ENCODE measurements around the gene PTCH2.

Gene PTCH2

DNA sequence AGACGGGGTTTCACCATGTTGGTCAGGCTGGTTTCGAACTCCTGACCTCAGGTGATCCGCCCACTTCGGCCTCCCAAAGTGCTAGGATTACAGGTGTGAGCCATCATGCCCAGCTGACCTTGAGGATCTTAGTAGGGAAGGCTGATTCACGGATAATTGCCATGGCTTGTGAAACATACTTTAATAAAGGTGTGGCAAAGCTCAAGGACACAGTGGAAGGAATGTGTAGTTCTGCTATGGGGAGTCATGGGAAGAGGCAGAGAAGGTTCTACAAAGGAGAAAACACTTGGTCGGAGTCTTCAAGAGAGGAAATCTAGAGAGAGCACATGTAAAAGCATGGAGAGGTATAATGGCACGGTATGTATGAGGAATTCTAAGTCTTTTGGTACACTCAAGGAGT is 12.7 kb upstream of the PTCH2 start:
- POLR2A ChIA-PET = no interaction called here
- no peak for TF ChIP-seq CTCF (IDR thresholded peaks at IDR 0.05; ENCODE audit: control extremely low read depth, extremely low read depth, low read depth, missing control alignments)
- CTCF ChIA-PET = no interaction called here
- no peak for DNase-seq (ENCODE audit: extremely low spot score)

GRCh38 chr1:44854970-44855369 is 11.9 kb upstream of the PTCH2 start:
- TF ChIP-seq CTCF (IDR thresholded peaks at IDR 0.05; ENCODE audit: control extremely low read depth, extremely low read depth, low read depth, missing control alignments) = no peak
- ChIA-PET POLR2A (no interaction called here), CTCF (no interaction called here)
- DNase-seq (ENCODE audit: extremely low spot score) = no peak

DNA sequence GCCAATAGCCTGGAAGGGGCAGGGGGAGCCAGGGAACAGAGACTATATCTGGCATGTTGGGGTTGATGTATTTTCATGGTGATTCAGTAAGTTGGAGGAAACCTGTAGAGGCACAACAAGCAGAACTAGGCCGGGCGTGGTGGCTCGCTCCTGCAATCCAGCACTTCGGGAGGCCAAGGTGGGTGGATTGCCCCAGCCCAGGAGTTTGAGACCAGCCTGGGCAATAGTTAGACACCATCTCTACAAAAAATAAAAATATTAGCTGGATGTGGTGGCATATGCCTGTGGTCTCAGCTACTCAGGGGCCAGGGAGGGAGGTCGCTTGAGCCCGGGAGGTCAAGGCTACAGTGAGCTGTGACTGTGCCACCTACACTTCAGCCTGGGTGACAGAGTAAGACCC is 10.1 kb upstream of the PTCH2 start:
- no peak for TF ChIP-seq CTCF (IDR thresholded peaks at IDR 0.05; ENCODE audit: control extremely low read depth, extremely low read depth, low read depth, missing control alignments)
- DNase-seq (ENCODE audit: extremely low spot score) = no peak
- ChIA-PET POLR2A (no interaction called here), CTCF (interaction anchor here (1.2 to 1.8 kb wide), 5 partner anchors 9 to 423 kb away, joined by 3 to 5 read pairs (median 3); no protein-coding TSS in a partner anchor)

DNA sequence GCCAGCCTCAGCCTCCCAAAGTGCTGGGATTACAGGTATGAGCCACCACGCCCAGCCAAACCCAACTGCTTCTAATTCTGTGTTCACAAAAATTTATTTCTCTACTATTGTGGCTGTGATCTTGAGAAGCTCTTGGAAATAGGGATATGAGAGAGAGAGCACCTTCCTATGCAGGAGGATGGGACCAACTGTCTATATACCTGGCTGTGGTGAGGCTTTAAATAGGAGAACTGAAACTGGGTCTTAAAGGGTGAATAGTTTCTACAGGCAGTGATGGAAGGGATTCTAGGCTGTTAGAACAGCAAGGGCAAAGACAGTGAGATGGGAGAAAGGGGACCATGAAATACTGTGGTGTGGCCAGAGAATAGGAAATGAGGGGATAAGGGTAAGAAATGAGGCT is 8.3 kb upstream of the PTCH2 start:
- ChIA-PET CTCF (interaction anchor here (1.2 to 1.5 kb wide), 2 partner anchors 10 to 15 kb away, joined by 3 to 4 read pairs; no protein-coding TSS in a partner anchor), POLR2A (no interaction called here)
- no peak for DNase-seq (ENCODE audit: extremely low spot score)
- TF ChIP-seq CTCF (IDR thresholded peaks at IDR 0.05; ENCODE audit: control extremely low read depth, extremely low read depth, low read depth, missing control alignments) = no peak

- POLR2A ChIA-PET = interaction anchor here (1.3 kb wide), 1 partner anchor 30 kb away, joined by 6 read pairs; no protein-coding TSS in a partner anchor
- TF ChIP-seq CTCF (IDR thresholded peaks at IDR 0.05; ENCODE audit: control extremely low read depth, extremely low read depth, low read depth, missing control alignments) = no peak
- DNase-seq (ENCODE audit: extremely low spot score) = no peak
- CTCF ChIA-PET = interaction anchor here (1.2 kb wide), 1 partner anchor 12 kb away, joined by 5 read pairs; no protein-coding TSS in a partner anchor
These were observed 6.6 kb upstream of the PTCH2 start for GRCh38 chr1:44849575-44850132.

DNA sequence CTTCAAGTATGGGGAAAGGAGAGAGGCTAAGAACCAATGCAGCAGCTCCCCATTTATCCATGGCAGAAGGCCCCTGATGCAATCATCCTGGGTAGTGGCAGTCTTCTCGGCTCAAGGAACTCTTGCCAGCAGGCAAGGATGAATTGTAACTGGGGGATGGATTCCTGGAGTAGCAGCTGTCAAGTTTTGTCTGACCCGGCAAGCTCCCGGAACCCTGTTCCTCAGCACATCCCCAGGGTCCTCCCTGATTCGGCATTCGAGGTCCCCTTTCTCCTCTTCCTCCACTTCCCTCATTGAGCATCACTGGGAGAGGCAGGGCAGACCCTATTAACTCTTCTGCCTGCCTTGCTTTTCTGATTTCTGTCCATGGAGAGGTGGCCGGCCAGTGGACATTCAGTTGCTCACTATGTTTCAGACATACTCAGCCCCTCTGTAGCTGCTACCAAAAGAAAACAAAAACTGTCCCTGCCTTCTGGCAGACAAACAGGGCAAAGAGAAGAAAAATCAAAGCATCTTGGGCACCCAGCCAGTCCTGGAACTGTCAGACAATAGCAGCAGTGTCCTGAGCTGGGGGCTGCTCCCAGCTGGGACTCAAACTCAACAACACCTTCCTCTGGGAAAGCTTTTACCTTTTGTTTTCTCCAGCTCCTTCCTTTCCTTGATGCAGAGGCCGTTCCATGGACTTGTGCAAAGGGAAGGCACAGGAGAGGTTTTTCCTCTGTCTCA is 5.6 kb upstream of the PTCH2 start:
- DNase-seq (ENCODE audit: extremely low spot score) = no peak
- CTCF ChIA-PET = interaction anchor here (1.2 kb wide), 1 partner anchor 11 kb away, joined by 5 read pairs; no protein-coding TSS in a partner anchor
- no peak for TF ChIP-seq CTCF (IDR thresholded peaks at IDR 0.05; ENCODE audit: control extremely low read depth, extremely low read depth, low read depth, missing control alignments)
- POLR2A ChIA-PET = interaction anchor here (1.3 kb wide), 1 partner anchor 29 kb away, joined by 6 read pairs; no protein-coding TSS in a partner anchor

Data from GM10248 (cell line).